PC-3 (cell line): Measurements from ENCODE around the gene ACTN1. TPM values are rescaled to one million over a fixed set of nuclear protein-coding genes. Genes with fewer than 3 reads are reported as not detected.

Experiments used
- ATAC-seq: fragments of 200-7000 bp; cut with Tn5 transposase; 2 replicates; pipeline ENCODE4 v1.9.1; 2020; ENCODE audit warnings: mild to moderate bottlenecking, moderate library complexity
- BruUV-seq: library from RNA; stranded (reverse); fragments of 400-500 nt; replicated peaks from 2 replicates; lab custom pipeline; 2021; lab: Mats Ljungman, UMichigan
- CTCF ChIA-PET: fragments of 300-600 bp; sonication (Branson Sonifier 250); formaldehyde crosslinking; loops from one replicate; lab custom pipeline; 2022; ENCODE audit warnings: antibody characterized with exemption; lab: Charles Lee
- POLR2A ChIA-PET: fragments of 300-600 bp; sonication (Branson Sonifier 250); formaldehyde crosslinking; loops from one replicate; lab custom pipeline; 2022; ENCODE audit warnings: antibody characterized with exemption; ENCODE audit not compliant: unreplicated experiment; lab: Charles Lee
- DNase-seq: peaks from one replicate; pipeline ENCODE4 v3.0.0-alpha.2; 2015
- H2AFZ ChIP-seq: fragments of 300-600 bp; sonication (generic); 2 replicates; pipeline ENCODE4 v1.6.0; 2016; ENCODE audit warnings: antibody characterized with exemption, low read length
- H3F3A ChIP-seq: fragments of 300-600 bp; sonication (generic); one replicate; pipeline ENCODE4 v1.6.0; 2017; ENCODE audit warnings: antibody characterized with exemption, low read length, control low read depth, mild to moderate bottlenecking; ENCODE audit not compliant: unreplicated experiment
- H3K27ac ChIP-seq: fragments of 300-600 bp; sonication (generic); 2 replicates; pipeline ENCODE4 v1.5.1; 2016; ENCODE audit warnings: mild to moderate bottlenecking, low read length
- H3K27me3 ChIP-seq: fragments of 300-600 bp; sonication (generic); 2 replicates; pipeline ENCODE4 v1.6.1; 2016; ENCODE audit warnings: low read length, mixed read lengths
- H3K36me3 ChIP-seq: fragments of 300-600 bp; sonication (generic); 2 replicates; pipeline ENCODE4 v1.6.1; 2016; ENCODE audit warnings: low read depth, mixed run types, low read length, mixed read lengths
- H3K4me1 ChIP-seq: fragments of 300-600 bp; sonication (generic); 2 replicates; pipeline ENCODE4 v1.5.1; 2016; ENCODE audit warnings: low read length; ENCODE audit not compliant: insufficient read depth
- H3K4me2 ChIP-seq: fragments of 300-600 bp; sonication (generic); 2 replicates; pipeline ENCODE4 v1.6.0; 2016; ENCODE audit warnings: low read length
- H3K4me3 ChIP-seq: fragments of 300-600 bp; sonication (generic); 2 replicates; pipeline ENCODE4 v1.5.1; 2016; ENCODE audit warnings: mild to moderate bottlenecking, low read length, mixed read lengths
- H3K79me2 ChIP-seq: fragments of 300-600 bp; sonication (generic); 2 replicates; pipeline ENCODE4 v1.6.1; 2017; ENCODE audit warnings: low read length, mixed read lengths
- H3K9ac ChIP-seq: fragments of 300-600 bp; sonication (generic); 2 replicates; pipeline ENCODE4 v1.6.0; 2016; ENCODE audit warnings: mild to moderate bottlenecking, low read length
- H3K9me2 ChIP-seq: fragments of 300-600 bp; sonication (generic); replicated peaks from 2 replicates; pipeline ENCODE4 v1.6.1; 2016; ENCODE audit warnings: mixed run types, low read length, mixed read lengths
- H3K9me3 ChIP-seq: fragments of 300-600 bp; sonication (generic); 2 replicates; pipeline ENCODE4 v1.6.1; 2016; ENCODE audit warnings: low read length, mixed read lengths
- H4K20me1 ChIP-seq: fragments of 300-600 bp; sonication (generic); 2 replicates; pipeline ENCODE4 v1.6.1; 2016; ENCODE audit warnings: low read length, mixed read lengths
- CTCF ChIP-seq: fragments of 300-600 bp; sonication (generic); conservative IDR thresholded peaks from 2 replicates; pipeline ENCODE4 v1.5.1; 2017; ENCODE audit warnings: antibody characterized with exemption, low read depth, mild to moderate bottlenecking, low read length
- EZH2 ChIP-seq: fragments of 300-600 bp; sonication (generic); IDR thresholded peaks from one replicate; pipeline ENCODE4 v1.6.1; 2017; ENCODE audit warnings: antibody characterized with exemption, mild to moderate bottlenecking, low read length; ENCODE audit not compliant: unreplicated experiment
- EZH2phosphoT487 ChIP-seq: fragments of 300-600 bp; sonication (generic); IDR thresholded peaks from 2 replicates; pipeline ENCODE4 v1.6.1; 2018; ENCODE audit warnings: mild to moderate bottlenecking, antibody characterized with exemption, low read length, borderline replicate concordance
- intact Hi-C: fragments of 100-400 bp; cut with micrococcal nuclease; formaldehyde crosslinking; loops from 2 replicates; pipeline ENCODE4 v1.9.0; 2023
- total RNA-seq: library from RNA; depleted of rRNA; stranded (reverse); fragments of >200 nt; gene quantifications from 2 replicates; pipeline ENCODE4 v1.2.3, GENCODE V29; 2014

Gene ACTN1
- total RNA-seq, 1 experiment from 2014 or later: 303 TPM

GRCh38 chr14:68894802-68895703, 84.0 kb downstream of the ACTN1 start:
- BruUV-seq: no TSS peak
- intact Hi-C loops: no loop called here
- Histone ChIP-seq H4K20me1 (0 out of 2 replicates have a peak, but pooled peaks cover 9% of the 10 kb centered on the region), H3K79me2 (no peaks in the 10 kb centered on the region), H3K4me3 (no peak overlapping the region), H3K9me3 (no peaks in the 10 kb centered on the region), H3K4me1 (no peaks in the 10 kb centered on the region), H3K36me3 (peaks cover 93% of the 10 kb centered on the region), H3K9me2 (no peaks in the 10 kb centered on the region), H3K4me2 (no peak overlapping the region), H3K27ac (no peak overlapping the region), H2AFZ (no peak overlapping the region), H3F3A (no peaks in the 10 kb centered on the region), H3K9ac (no peak overlapping the region), H3K27me3 (no peaks in the 10 kb centered on the region)
- DNase-seq (no peak), ATAC-seq (no peak)
- CTCF ChIA-PET: no interaction called here
- POLR2A ChIA-PET: no interaction called here
- TF ChIP-seq EZH2phosphoT487 (no peak), CTCF (no peak), EZH2 (no peak)

- ATAC-seq: no peak
- POLR2A ChIA-PET: no interaction called here
- H4K20me1 ChIP-seq: 0 out of 2 replicates have a peak, but pooled peaks cover 9% of the 10 kb centered on the region
These were observed 85.0 kb downstream of the ACTN1 start for GRCh38 chr14:68894123-68894522.

More at GRCh38 chr14:68894123-68894522, 85.0 kb downstream of the ACTN1 start:
- Histone ChIP-seq H3K4me2 (no peak overlapping the region), H3K4me1 (no peaks in the 10 kb centered on the region), H3K9me2 (no peaks in the 10 kb centered on the region), H3K27me3 (no peaks in the 10 kb centered on the region), H3K27ac (no peak overlapping the region), H3F3A (no peaks in the 10 kb centered on the region), H2AFZ (no peak overlapping the region), H3K9ac (no peak overlapping the region), H3K4me3 (no peak overlapping the region), H3K9me3 (no peaks in the 10 kb centered on the region), H3K79me2 (no peaks in the 10 kb centered on the region), H3K36me3 (peaks cover 96% of the 10 kb centered on the region)
- TF ChIP-seq EZH2phosphoT487: no peak
- TF ChIP-seq CTCF: no peak
- no peak for TF ChIP-seq EZH2
- no TSS peak for BruUV-seq
- CTCF ChIA-PET: no interaction called here
- no peak for DNase-seq
- intact Hi-C loops: no loop called here
